ENCODE measurements around the gene CCDC177.

The CCDC177 gene

DNA sequence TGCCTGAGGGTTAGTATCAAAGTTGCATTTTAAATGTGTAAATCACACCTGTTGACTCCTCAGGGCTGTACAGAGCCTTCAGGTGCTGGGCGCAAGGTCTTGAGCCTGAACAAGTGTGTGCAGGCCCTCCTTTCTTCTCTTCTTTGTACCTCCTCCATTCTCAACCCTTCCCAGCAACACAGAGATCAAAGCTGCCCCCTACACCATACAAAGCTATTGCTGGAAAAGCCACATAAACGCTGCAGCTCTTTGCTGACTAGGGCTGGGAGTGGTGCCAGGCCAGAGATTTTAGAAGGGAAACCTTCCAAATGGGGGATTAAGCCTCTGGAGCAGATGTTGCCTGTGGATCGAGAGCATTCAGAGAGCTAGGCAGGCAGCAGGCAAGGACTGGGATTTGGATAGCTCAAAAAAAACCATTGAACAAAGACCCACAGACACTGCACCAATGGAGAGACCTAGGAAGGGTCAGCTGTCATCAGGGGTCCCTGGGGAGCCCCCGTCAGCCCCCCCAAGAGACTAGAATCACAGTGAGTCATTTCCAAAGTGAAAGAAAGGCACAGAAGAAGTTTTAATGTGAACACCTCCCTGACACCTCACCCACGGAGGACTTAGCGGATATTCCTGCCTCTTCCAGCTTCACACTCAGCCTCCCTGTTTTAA is 18.5 kb upstream of the CCDC177 start:
- TF ChIP-seq EZH2 (IDR thresholded peaks at IDR 0.05; ENCODE audit: borderline replicate concordance, low read length) = no peak
- TF ChIP-seq, protein P1, sequence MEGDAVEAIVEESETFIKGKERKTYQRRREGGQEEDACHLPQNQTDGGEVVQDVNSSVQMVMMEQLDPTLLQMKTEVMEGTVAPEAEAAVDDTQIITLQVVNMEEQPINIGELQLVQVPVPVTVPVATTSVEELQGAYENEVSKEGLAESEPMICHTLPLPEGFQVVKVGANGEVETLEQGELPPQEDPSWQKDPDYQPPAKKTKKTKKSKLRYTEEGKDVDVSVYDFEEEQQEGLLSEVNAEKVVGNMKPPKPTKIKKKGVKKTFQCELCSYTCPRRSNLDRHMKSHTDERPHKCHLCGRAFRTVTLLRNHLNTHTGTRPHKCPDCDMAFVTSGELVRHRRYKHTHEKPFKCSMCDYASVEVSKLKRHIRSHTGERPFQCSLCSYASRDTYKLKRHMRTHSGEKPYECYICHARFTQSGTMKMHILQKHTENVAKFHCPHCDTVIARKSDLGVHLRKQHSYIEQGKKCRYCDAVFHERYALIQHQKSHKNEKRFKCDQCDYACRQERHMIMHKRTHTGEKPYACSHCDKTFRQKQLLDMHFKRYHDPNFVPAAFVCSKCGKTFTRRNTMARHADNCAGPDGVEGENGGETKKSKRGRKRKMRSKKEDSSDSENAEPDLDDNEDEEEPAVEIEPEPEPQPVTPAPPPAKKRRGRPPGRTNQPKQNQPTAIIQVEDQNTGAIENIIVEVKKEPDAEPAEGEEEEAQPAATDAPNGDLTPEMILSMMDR (IDR thresholded peaks at IDR 0.05; ENCODE audit: low read length) = no peak
- H3K4me2 ChIP-seq (ENCODE audit: low read length) = no peak overlapping the region
- H3K4me3 ChIP-seq (ENCODE audit: low read depth, low read length, poor library complexity, severe bottlenecking) = no peak overlapping the region

DNA sequence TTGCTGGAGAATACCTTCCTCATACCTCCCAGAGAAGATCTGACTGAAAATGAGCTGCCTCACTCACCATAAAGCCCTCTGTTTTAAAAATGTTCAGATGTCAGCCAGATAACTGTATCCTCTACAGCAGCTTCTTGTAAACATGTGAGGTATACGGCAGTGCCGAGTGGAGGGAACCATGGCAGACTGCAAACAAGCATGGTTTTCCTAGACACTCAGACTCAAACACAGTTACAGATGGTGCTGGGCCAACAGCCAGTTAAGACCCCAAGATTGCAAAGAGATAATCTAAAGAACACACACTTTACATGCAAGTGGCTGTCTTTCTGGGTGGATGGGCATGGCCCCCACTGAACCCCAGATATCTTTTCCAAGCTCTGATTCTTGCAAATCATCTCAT is 16.6 kb upstream of the CCDC177 start:
- Histone ChIP-seq H3K27me3 (ENCODE audit: insufficient read depth, low read length) (no peaks in the 10 kb centered on the region), H3K4me2 (ENCODE audit: low read length) (no peak overlapping the region), H4K20me1 (ENCODE audit: insufficient read depth, low read length) (no peaks in the 10 kb centered on the region), H3K9ac (ENCODE audit: low read length) (no peak overlapping the region), H3K9me3 (ENCODE audit: low read length) (no peaks in the 10 kb centered on the region), H3K27ac (ENCODE audit: low read depth, low read length, poor library complexity, severe bottlenecking) (no peak overlapping the region), H3K4me1 (ENCODE audit: insufficient read depth, low read length, severe bottlenecking) (no peaks in the 10 kb centered on the region), H3K36me3 (ENCODE audit: insufficient read depth, low read length) (no peaks in the 10 kb centered on the region), H2AFZ (ENCODE audit: low read length) (no peak overlapping the region), H3K4me3 (ENCODE audit: low read depth, low read length, poor library complexity, severe bottlenecking) (no peak overlapping the region), H3F3A (ENCODE audit: insufficient read depth, low read length) (no peaks in the 10 kb centered on the region), H3K9me2 (ENCODE audit: low read depth, low read length) (no peaks in the 10 kb centered on the region), H3K79me2 (ENCODE audit: insufficient read depth, low read length) (no peaks in the 10 kb centered on the region)
- TF ChIP-seq EZH2 (IDR thresholded peaks at IDR 0.05; ENCODE audit: borderline replicate concordance, low read length) = no peak
- TF ChIP-seq, protein P1 (IDR thresholded peaks at IDR 0.05; ENCODE audit: low read length) = no peak

More for the DNA sequence above, 18.5 kb upstream of the CCDC177 start:
- Histone ChIP-seq H3K4me1 (ENCODE audit: insufficient read depth, low read length, severe bottlenecking) (no peaks in the 10 kb centered on the region), H3K9me2 (ENCODE audit: low read depth, low read length) (no peaks in the 10 kb centered on the region), H3K9me3 (ENCODE audit: low read length) (no peaks in the 10 kb centered on the region), H3F3A (ENCODE audit: insufficient read depth, low read length) (no peaks in the 10 kb centered on the region), H3K27ac (ENCODE audit: low read depth, low read length, poor library complexity, severe bottlenecking) (no peak overlapping the region), H2AFZ (ENCODE audit: low read length) (no peak overlapping the region), H3K36me3 (ENCODE audit: insufficient read depth, low read length) (no peaks in the 10 kb centered on the region), H3K27me3 (ENCODE audit: insufficient read depth, low read length) (no peaks in the 10 kb centered on the region), H4K20me1 (ENCODE audit: insufficient read depth, low read length) (no peaks in the 10 kb centered on the region), H3K9ac (ENCODE audit: low read length) (no peak overlapping the region), H3K79me2 (ENCODE audit: insufficient read depth, low read length) (no peaks in the 10 kb centered on the region)

DNA sequence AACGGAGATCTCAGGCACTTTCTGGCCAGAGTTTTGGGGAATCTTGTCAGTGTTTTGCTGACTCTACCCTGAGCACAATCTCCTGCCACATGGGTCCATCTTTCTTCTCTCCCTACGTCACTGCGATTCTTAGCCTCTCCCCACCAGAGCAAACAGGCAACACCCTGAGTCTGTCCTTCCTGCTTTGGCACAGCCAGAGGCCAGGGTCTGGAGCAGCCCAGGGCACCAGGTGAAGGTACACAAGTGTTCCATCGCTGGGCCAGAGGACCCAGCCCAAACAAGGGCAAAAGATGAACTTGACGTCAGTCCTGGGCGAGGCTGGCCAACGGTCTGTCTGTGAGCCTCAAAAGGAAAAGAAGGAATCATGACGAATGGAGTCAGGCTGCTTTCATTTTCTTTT is 12.7 kb upstream of the CCDC177 start:
- H3K9me2 ChIP-seq (ENCODE audit: low read depth, low read length) = no peaks in the 10 kb centered on the region
- H3K4me2 ChIP-seq (ENCODE audit: low read length) = no peak overlapping the region
- H3K27me3 ChIP-seq (ENCODE audit: insufficient read depth, low read length) = no peaks in the 10 kb centered on the region
- no peaks in the 10 kb centered on the region for H3K4me1 ChIP-seq (ENCODE audit: insufficient read depth, low read length, severe bottlenecking)
- H4K20me1 ChIP-seq (ENCODE audit: insufficient read depth, low read length) = no peaks in the 10 kb centered on the region
- H3K9me3 ChIP-seq (ENCODE audit: low read length) = no peaks in the 10 kb centered on the region
- no peaks in the 10 kb centered on the region for H3K36me3 ChIP-seq (ENCODE audit: insufficient read depth, low read length)
- H3K79me2 ChIP-seq (ENCODE audit: insufficient read depth, low read length) = no peaks in the 10 kb centered on the region
- no peak overlapping the region for H3K4me3 ChIP-seq (ENCODE audit: low read depth, low read length, poor library complexity, severe bottlenecking)
- H3K27ac ChIP-seq (ENCODE audit: low read depth, low read length, poor library complexity, severe bottlenecking) = no peak overlapping the region
- TF ChIP-seq EZH2 (IDR thresholded peaks at IDR 0.05; ENCODE audit: borderline replicate concordance, low read length) = no peak
- TF ChIP-seq, protein P1 (IDR thresholded peaks at IDR 0.05; ENCODE audit: low read length) = no peak
- H3K9ac ChIP-seq (ENCODE audit: low read length) = no peak overlapping the region
- H2AFZ ChIP-seq (ENCODE audit: low read length) = no peak overlapping the region
- no peaks in the 10 kb centered on the region for H3F3A ChIP-seq (ENCODE audit: insufficient read depth, low read length)
